ENCODE measurements around the gene FARS2.

FARS2 gene

DNA sequence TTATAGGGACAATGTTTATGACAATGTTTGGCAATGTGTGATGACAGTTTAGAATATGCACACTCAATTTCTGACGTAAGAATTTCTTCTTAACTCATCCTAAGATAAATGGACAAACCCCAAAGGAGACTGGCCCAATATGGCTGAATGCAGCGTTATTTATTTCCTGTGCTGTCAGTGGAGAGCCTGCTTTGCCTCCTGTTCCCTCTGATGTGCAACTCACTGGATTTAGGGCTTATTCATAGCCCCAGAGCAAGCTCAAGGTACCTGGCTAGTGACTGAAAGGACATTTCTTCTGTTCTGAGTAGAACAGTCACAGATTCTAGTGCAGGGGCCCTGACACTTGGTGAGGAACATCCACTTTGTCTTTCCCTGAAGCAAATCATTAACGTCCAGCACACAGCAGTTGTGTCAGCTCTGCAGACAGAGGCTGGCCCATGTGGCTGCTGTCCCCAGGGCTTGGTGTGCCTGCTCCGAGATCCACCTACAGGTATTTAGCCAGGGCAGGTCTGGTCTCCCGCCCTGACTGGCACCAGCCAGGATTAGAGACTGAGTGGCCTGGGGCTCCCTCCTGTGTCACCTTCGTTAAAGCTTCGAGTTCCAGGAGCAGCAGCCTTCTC, 64.8 kb downstream of the FARS2 start:
- DNase-seq = no peak

- DNase-seq = no peak
Observed at GRCh38 chr6:5328800-5329199, 67.5 kb downstream of the FARS2 start.

- no peak for DNase-seq
Observed at GRCh38 chr6:5331845-5332442, 70.6 kb downstream of the FARS2 start.

GRCh38 chr6:5333658-5334057, 72.3 kb downstream of the FARS2 start:
- no peak for DNase-seq

DNA sequence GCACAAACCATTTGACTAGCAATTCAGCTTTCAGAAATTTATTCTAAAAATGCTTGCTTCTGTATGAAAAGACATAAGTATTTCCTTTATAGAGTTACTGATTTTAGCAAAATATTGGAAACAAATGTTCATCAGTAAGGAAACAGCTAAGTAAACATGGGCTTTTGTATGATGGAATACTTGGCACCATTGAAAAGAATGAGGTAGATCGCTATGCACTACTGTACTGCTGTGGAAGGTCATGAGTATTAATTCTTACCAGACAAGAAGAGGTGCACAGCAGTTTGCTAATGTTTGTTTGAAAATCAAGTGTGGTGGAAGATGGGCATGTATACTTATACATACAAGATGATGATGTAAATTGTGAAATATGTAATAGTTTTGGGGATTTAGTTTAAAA, 73.0 kb downstream of the FARS2 start:
- DNase-seq = no peak

DNA sequence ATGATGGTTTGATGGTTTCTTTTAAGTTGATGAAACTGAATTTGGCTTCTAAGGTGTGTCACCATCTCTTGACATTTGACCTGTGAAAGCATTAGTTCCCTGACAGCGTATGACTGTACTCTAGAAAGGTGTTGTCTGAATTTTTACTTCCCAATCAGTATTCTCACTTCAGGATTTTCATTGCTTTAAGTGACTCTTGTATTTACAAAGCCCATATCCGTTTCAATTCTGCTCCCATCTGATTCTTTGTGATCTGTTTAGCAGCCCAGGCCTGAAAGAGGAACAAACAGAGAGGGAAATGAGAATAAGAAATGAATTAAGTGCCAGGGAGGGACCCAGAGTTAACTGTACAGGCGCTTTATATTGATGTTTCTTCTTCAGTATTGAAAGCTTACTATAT, 73.7 kb downstream of the FARS2 start:
- DNase-seq = no peak

- no peak for DNase-seq
Observed at GRCh38 chr6:5337573-5337972, 76.3 kb downstream of the FARS2 start.

DNA sequence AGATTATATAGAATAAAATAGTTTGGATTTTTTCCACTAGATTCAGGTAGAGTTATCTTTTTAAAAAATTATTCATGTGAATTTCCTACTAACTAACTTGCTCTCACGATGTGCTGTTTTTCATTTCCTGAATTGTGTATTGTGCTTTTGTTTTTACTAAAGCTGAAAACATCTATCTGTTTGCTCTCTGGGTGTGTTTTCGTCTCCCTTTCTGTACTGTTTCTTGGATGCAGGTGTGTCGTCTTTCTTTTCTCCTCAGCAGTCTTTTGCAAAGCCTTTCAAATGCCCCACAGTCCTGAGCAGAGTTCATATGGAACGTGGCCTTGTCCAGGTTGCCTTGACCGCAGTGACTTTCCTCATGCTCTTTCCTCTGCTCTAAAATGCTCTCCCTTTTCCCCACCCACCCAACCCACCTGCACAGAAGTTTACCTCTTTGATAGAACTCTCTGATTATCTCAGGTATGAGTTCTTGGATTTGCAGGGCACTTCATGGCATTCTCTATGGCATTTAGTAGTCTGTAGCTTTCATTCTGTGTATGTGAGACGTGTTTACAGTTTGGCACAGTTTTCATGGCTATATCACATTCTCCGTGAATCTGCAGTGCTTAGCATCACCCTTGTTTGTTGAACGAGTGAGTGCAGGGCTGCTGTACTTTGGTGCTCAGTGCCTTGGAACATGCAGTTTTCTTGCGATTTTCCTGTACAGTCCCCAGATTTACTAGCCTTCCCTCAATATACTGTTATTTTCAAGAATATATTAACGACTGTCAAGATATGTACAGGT, 77.1 kb downstream of the FARS2 start:
- DNase-seq = no peak

DNA sequence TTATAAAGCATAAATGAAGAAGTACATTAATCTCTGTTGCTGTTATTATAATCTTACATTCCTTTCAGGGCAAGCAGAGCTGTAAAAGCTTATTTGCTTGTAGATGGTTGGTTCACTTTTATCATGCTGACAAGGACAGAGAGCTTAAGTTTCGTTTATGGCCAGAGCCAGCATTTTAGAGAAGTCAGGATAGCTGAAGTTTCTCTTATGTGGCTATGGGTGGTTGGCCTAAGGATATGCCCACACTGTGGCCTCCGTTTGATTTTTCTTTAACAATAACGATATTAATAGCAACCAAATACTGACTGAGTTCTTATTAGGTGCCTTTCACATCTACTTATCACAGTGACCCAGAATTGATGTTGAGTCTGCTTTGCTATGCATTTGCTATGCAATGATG, 78.5 kb downstream of the FARS2 start:
- DNase-seq = no peak

- DNase-seq = no peak
Observed at GRCh38 chr6:5341845-5342244, 80.5 kb downstream of the FARS2 start.

DNA sequence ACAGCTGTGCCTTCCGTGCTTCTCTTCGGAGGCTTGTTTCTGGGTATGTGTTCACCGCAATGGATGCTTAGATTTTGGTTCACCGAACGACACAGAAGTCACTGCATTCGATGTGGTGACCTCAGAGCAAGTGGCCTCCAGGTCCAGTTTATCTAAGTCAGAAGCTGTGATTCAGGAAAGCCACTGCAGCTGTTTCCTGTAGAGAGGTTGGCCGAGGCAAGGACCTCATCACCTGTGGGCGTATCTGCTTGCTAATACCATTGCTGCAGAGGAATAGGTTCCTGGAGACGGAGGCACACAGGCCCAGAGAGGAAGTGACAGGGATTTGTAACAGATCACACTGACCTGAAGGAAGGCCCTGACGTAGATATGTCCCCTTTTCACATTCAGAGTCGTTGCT, 82.7 kb downstream of the FARS2 start:
- DNase-seq = no peak

- no peak for DNase-seq
Observed at GRCh38 chr6:5345324-5345723, 84.0 kb downstream of the FARS2 start.

- DNase-seq = no peak
Observed at GRCh38 chr6:5351552-5352210, 90.4 kb downstream of the FARS2 start.

DNA sequence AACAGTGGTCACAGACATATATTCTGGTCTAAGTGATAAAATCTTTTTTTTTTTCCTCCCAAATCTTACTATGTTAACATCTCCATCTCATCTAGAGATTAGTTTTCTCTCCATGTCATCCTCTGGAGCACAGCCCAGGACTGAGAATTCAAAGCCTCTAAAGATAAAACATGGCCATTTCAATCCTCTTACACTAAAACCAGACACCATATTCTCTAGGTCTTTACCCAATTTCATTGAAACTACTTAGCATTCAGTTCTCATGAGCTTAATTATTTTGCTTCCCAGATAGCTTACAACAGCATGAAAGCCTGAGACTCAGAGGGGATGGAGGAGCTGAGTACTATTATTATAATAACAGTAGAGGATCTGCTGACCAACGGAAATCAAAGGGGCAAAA, 92.7 kb downstream of the FARS2 start:
- DNase-seq = no peak

DNA sequence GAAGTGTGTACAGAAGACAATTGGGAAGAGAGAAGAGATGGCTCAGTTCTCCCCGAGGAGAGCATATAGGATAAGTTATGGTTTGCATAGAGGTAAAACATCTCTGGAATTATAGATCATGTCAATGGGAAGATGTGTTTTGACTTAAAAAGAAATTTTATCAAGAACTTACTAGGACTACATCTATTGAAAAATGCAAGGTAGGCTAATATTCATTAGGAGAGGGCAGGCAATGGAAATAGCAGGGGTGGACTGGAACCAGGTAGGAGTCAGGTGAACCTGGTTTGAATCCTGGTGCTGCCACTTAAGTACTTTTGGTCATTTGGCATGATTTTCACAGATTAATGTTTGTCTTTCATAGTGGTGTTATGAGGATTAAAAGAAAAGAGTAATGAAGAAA, 96.2 kb downstream of the FARS2 start:
- no peak for DNase-seq

- no peak for DNase-seq
Observed at GRCh38 chr6:5359417-5359816, 98.1 kb downstream of the FARS2 start.

- no peak for DNase-seq
Observed at GRCh38 chr6:5361396-5361795, 100.1 kb downstream of the FARS2 start.

GRCh38 chr6:5365436-5366195, 104.3 kb downstream of the FARS2 start:
- no peak for DNase-seq

- DNase-seq = no peak
Observed at GRCh38 chr6:5366941-5367340, 105.6 kb downstream of the FARS2 start.

DNA sequence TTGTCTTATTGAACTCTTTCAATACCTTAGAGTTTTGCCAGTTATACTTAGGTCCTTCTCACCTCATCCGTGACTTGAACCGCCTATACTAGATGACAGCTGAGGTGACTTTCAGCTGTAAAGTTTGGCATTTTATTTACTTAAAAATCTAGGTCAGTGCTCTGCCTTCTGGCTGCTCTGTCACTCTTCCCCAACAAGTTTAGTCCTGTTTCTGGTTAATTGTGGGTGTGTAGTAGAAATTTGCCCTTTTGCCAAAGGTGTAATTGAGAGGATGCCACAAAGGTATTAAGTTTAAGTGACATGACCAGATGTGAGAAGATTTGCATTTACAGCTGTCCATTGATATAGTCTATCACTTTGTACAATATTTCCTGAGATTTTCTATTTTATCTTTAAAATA, 106.2 kb downstream of the FARS2 start:
- no peak for DNase-seq

DNA sequence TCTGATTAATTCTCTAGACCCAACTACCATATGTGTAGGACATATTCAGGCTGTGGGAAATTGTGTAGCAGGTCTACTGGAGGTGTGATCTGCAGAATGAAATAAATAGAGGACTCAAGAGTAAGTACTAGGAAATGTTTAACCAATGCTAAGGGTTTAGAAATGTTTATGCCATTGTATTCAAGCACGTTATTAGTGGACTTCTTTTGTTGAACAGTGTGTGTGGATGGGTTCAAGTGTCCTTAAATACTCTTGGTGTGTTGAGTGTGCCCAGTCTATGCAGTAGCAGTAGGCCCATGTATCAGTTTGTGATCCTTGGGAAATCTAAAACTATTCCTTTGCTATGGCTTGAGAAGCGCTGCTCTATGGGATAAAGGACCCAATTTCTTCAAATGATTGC, 112.1 kb downstream of the FARS2 start:
- DNase-seq = no peak

DNA sequence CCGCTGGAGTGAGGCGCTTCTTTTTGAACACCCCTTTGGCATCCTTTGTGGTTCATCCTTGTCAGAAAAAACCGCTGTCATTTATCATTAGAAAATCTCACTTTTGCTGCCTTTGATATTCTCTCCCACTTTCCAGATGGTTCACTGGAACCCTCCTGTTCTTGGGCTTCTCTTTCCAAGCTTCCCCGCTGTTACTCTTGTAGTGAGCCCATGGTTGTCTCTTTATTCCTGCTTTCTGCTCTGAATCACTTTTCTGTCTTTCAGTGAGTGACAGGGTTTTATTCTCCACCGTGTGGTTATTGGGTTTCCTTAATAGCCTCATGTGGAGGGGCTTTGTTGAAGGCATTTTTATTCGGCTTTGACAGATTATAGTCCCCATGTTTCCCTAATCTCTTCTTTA, 117.0 kb downstream of the FARS2 start:
- no peak for DNase-seq

DNA sequence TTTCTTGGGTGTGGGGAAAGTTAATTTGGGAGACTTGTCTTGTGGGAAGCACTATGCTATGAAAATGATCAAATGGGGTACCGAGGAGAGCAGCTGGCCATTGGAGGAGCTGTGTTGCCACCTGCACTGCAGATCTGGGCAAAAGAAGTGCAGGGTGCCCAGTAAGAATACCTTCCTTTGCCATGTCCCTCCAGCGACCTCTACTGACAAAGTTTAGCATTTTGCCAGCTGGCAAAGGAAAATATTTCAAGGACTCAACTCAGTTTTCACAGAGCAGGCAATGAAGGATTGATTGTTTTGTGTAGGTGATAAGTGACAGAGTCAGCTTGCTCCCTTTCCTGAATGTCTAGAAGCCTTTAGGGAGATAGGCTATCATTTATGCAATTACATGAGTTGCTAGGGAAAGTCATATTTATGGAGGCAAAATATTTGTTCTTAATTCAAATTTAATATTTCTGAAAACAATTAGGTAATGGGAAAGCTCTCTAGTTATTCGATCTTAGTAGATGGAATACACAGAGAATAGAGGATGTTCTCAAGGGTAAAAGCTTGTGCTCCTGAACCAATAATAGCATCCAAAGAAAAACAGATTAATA, 118.4 kb downstream of the FARS2 start:
- DNase-seq = no peak
